Measurements from ENCODE around the gene PPP3CA. TPM values are rescaled to one million over a fixed set of nuclear protein-coding genes. Genes with fewer than 3 reads are reported as not detected.

The PPP3CA gene
- total RNA-seq, 1 experiment from 2014 or later = 26.1 TPM

DNA sequence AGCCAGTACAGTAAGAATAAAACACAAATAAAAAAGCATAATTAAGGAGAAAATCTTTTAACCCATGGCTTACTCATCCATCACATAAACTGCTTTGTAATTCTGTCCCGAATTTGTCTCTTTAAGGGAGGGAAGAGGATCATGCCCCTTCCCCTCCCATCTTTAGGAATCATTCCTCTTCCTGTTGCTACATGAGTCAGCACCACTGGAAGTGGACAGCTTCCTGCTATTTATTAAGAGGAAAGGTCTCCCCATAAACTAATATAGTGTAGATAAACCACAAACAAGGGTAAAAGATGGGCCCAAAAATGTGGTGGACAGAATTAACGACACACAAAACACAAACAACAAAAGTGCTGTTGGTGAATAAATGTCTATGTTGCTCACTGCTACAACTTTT lies 75.8 kb downstream of the PPP3CA start:
- in situ Hi-C loops (cut with HindIII; ENCODE audit: low pct_unique_long_range_greater_than_20kb, low sequenced_read_pairs) = no loop called here
- DNase-seq (ENCODE audit: low read depth) = peak; percentile 40

DNA sequence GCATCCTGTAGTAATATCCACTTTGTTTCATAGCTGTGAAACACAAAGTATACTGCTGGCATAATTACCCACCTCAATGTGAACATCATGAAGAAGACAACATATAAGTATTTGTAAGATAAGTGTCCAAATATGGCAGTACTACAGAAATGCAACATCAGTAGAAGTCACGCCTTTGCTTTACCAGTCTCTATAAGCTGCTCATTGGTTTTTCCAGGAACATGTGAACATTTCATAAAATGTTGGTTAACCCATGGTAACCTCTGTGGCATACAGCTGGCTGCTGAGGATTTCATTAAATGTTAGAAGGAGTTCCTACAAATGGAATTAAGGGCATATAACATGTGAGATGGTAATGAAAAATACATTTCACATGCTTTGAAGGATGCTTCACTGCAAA lies 77.6 kb downstream of the PPP3CA start:
- no peak for DNase-seq (ENCODE audit: low read depth)
- in situ Hi-C loops (cut with HindIII; ENCODE audit: low pct_unique_long_range_greater_than_20kb, low sequenced_read_pairs) = no loop called here

DNA sequence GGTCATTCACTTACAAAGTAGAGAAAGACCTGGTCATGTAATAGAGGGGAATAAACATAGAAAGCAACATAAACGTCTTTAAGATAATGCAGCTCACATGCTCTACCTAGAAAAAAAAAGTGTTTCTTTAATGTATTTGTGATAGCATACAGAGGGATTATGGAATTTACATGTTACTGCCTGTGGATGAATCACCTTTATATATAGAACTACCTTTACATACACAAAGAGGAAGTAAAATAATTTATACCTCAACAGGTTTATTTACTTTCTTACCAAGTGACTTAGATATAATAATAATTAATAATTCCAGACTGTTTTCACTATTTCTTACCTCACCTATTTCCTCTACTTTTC lies 81.5 kb downstream of the PPP3CA start:
- in situ Hi-C loops (cut with HindIII; ENCODE audit: low pct_unique_long_range_greater_than_20kb, low sequenced_read_pairs) = no loop called here
- DNase-seq (ENCODE audit: low read depth) = no peak

DNA sequence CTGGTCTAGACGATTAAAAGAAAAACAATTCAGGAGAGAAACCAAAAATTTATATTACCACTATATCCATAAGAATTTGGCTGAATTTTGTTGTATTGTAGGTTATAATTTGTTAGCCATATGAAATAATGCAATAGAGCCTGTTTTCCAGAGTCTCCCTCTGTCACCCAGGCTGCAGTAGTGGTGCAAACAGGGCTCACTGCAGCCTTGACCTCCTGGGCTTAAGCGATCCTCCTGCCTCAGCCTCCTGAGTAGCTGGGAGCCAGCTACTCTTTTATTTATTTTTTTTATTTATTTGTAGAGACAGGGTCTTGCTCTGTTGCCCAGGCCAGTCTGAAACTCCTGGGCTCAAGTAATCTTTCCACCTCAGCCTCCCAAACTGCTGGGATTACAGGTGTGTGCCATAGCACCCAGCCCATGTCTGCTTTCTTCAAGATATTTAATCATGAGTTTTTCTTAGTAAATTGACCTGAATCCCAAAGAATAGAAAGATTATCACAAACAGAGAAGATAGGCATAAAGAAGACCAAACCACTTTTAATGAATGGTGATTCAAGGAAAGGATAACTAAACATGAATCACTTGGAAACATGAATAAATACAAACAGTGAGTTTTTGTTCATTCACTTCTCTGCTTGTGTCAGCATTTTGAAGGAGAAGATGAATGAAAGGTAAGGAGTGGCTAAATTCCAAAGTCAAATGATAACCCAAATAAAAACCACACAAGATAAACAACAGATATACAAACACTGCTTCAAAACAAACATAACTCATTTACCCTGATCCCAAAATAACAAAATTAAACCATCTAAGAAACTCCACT lies 82.1 kb downstream of the PPP3CA start:
- peak; percentile 30 for DNase-seq (ENCODE audit: low read depth)
- in situ Hi-C loops (cut with HindIII; ENCODE audit: low pct_unique_long_range_greater_than_20kb, low sequenced_read_pairs) = no loop called here

DNA sequence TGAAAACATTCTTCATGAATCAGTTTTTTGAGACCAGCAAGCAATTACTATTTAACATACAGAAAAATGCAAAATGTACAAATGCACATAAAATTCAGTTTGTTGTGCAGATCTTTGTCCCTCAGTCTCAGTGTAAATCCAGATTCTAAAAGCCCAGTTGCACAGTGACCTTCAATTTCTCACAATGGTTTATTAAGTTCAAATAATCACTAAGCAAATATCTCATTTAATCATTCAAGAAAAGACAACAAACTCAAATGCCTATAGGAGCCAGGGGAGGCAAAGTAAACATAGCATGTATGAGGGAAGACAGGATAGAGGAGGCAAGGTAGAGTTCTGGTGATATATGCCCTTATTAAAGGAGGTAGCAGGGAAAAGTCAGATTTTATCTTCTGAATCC lies 82.8 kb downstream of the PPP3CA start:
- in situ Hi-C loops (cut with HindIII; ENCODE audit: low pct_unique_long_range_greater_than_20kb, low sequenced_read_pairs) = no loop called here
- no peak for DNase-seq (ENCODE audit: low read depth)

DNA sequence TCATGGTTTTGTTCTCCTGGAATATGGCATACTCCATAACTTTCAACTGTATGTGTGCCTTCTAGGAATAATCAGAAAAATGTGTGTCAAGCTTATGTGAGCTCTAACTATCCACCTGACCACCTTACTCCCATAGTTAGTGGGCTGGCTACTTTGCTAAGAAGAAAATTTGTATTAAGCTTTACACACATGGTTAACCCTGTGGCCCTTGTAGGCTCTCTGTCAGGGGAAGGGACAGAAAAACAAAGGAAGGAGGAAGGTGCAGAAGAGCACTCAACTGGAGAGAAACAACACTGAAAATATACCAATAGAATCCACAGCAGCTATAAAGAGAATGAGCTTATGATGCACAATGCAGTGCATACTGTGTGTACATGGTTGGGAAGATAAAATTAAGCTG lies 84.6 kb downstream of the PPP3CA start:
- DNase-seq (ENCODE audit: low read depth) = peak; percentile 28
- in situ Hi-C loops (cut with HindIII; ENCODE audit: low pct_unique_long_range_greater_than_20kb, low sequenced_read_pairs) = no loop called here

DNA sequence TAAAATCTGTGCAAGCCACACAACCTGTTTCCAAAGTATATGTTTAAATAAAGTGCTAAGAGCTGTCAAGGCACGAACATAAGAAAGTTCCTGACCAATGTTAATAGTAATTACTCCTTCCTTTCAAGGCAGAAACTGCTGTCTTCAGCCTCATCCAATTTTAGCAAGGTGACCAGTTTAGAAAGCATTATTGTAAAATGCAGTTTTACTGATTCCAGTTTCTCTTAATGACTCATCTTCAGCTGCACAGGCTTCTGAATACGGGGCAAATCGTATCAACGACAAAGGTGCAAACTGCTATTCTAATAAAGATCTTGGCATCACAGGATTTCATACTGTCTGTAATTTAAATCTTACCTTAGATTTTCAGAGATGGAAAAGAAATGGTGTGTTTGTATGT lies 87.5 kb downstream of the PPP3CA start:
- DNase-seq (ENCODE audit: low read depth) = no peak
- in situ Hi-C loops (cut with HindIII; ENCODE audit: low pct_unique_long_range_greater_than_20kb, low sequenced_read_pairs) = no loop called here

DNA sequence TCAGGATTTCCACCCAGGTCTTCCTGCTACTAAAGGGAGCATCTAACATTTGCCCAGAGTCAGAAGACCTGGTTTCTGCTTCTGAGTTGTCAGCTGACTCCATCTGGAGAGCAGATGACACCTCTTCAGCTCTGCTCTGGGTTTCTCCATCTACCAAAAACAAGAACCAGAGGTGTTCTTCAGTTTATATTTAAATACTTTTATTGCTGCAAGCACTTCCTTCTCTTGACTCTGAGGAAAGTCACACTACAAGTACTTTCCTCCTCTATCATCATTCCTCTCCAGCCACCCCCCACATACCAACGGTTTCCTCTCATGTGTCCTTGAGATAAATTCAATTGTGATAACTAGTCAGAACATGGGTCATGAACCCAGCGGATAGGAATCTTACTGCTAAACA lies 88.4 kb downstream of the PPP3CA start:
- in situ Hi-C loops (cut with HindIII; ENCODE audit: low pct_unique_long_range_greater_than_20kb, low sequenced_read_pairs) = no loop called here
- no peak for DNase-seq (ENCODE audit: low read depth)

DNA sequence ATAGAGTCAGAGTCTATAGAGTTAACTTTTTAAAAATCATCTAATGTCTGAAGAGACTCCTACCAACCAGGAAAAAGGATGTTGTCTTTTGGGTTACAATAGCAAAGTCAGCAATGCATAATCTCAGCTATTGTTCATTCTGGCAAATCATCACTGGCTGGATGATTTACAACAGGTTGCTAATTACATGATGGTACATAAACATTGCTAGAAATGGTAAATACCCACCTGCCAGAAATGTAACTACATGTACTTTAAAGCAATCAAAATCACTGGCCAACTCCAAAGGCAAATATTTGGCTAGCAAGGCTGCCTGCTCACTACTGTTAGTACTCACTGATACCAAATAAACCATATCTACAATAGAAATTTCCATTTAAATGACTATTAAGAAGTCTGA lies 91.1 kb downstream of the PPP3CA start:
- DNase-seq (ENCODE audit: low read depth) = no peak
- in situ Hi-C loops (cut with HindIII; ENCODE audit: low pct_unique_long_range_greater_than_20kb, low sequenced_read_pairs) = no loop called here

DNA sequence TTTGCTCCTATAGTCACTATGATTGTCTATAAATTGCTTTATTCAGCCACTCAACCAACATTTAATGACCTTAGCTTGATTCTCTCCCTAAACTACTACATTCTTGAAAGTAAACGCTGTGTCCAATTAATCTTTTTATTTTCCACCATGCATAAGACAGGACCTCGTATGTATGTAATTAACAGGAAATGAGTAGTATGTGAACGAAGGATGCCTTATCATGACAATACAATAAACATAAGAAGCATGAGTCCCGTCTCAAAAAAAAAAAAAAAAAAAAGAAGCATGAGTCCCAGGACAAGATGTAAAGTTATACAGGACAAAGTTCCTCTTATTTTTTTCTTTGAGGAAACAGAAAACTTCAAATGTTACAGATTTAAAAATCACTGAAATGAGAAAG lies 92.5 kb downstream of the PPP3CA start:
- in situ Hi-C loops (cut with HindIII; ENCODE audit: low pct_unique_long_range_greater_than_20kb, low sequenced_read_pairs) = no loop called here

DNA sequence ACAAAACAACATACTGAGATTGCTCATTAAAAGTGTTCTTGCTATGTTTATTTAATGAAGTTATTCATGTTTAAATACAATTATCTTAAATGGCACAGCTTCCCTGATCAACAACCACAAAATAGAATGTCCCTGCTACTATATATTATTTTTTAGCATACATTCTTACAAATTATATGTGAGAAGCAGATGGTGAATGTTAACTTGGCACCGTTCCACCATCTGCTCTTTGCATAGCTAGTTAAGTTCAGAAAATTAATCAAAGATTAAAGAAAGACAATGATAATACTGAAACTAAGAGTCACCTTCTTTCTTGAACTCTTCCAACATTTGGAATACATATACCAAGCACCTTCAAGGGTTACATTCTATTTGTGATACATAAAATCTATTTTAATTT lies 94.2 kb downstream of the PPP3CA start:
- DNase-seq (ENCODE audit: low read depth) = no peak

More for the DNA sequence above, 92.5 kb downstream of the PPP3CA start:
- no peak for DNase-seq (ENCODE audit: low read depth)

DNA sequence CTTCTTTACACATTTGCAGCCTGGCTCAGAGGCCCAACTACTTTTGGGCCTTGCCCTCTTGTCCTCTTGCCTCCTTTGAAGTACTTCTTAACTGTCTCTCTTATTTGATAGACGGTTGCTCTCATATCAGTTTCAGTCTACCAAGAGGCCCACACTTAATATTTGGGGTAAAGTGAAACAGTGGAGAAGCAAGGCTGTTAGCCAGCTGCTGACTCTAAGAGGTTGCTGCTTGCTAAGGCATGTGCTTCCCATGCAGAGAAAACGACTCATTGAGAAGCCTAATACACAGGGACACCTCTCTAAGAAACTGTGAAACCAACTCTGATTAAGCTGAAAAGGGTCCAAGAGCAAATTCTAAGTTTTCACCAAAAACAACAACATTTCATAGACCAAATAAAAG lies 94.6 kb downstream of the PPP3CA start:
- in situ Hi-C loops (cut with HindIII; ENCODE audit: low pct_unique_long_range_greater_than_20kb, low sequenced_read_pairs) = no loop called here

More for the DNA sequence above, 94.2 kb downstream of the PPP3CA start:
- in situ Hi-C loops (cut with HindIII; ENCODE audit: low pct_unique_long_range_greater_than_20kb, low sequenced_read_pairs) = no loop called here

DNA sequence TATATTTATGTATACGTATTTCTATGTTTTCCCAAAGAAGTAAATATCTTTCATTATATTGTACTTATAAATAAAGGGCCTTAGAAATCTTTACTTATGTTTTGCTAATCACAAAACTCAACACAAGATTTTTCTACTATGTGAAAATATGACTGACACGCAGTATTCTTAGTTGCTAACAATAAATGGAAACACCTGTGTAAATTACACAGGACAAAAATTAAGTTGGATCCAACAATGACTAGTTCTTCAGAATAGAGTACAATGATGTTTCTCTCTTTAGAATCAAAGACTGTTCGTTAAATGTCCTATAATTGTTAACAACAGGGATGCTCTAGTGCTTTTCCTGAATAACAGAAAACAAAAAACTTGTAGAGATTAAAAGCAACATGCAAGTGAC lies 96.1 kb downstream of the PPP3CA start:
- DNase-seq (ENCODE audit: low read depth) = no peak
- in situ Hi-C loops (cut with HindIII; ENCODE audit: low pct_unique_long_range_greater_than_20kb, low sequenced_read_pairs) = no loop called here

More for the DNA sequence above, 94.6 kb downstream of the PPP3CA start:
- no peak for DNase-seq (ENCODE audit: low read depth)

DNA sequence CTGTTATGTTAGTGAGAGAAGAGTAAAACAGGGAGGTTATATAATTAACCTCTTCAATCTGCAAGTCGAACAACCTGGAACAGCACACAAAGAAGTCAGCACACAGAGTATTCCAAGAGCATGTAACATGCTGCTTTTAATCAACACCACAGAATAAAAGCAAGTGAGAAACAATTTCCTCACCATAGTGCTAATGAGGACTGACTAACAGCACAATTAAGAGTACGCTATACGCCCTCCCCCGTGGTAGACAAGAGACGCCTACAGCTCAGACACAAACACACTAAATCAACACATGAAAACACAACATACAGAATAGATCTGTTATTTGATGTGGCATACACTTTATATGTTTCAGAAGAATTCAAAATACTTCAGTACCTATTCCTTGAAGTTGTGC lies 103.0 kb downstream of the PPP3CA start:
- in situ Hi-C loops (cut with HindIII; ENCODE audit: low pct_unique_long_range_greater_than_20kb, low sequenced_read_pairs) = no loop called here
- DNase-seq (ENCODE audit: low read depth) = no peak

DNA sequence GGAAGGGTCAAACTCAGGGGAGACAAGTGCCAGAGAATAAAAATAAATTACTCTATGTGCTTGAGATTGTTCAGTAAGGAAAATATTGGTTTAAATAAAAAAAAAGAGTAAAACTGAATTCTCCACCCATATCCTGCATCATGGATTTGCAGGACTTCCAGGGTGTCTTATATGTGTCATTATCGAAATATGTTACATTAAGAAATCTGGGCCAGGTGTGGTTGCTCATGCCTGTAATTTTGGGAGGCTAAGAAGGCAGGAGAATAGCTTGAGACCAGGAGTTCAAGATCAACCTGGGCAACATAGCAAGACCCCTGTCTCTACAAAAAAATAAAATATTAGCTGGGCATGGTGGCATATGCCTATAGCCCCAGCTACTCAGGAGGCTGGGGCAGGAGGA lies 104.9 kb downstream of the PPP3CA start:
- in situ Hi-C loops (cut with HindIII; ENCODE audit: low pct_unique_long_range_greater_than_20kb, low sequenced_read_pairs) = no loop called here
- no peak for DNase-seq (ENCODE audit: low read depth)

DNA sequence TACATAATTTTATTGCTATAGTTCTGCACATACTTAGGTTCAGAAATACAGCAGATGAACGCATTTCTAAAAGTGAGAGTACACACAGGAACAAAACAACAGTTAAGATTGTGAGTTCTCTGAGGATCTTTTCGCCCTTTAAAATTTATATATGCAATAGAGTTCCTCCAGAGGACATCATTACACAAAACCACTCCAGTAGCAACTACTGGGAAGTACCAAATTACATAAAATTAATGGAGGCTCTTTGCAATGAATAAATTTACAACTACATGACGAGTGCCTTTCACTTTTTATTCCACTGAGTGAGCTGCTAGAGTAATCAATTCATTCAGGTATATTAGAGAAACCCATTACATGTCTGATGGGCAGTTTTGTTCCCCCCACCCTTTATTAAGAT lies 107.2 kb downstream of the PPP3CA start:
- in situ Hi-C loops (cut with HindIII; ENCODE audit: low pct_unique_long_range_greater_than_20kb, low sequenced_read_pairs) = no loop called here

DNA sequence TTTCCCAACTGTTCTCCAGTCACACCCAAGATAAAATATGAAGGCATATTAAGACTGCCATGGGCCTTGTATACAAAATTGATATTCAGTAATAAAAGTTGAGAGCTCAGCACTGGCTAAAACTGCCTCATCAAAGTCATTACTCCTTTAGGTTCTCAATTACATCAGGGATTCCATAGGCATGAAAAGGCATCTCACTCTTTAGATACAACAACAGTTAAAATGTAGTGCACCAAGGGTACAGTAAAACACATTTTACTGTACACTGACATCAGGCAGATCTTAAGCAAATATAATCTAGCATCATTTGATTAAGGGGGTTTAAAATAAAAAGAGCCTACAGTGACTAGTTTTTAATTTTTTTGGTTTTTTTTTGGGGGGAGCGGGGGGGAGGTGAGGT lies 107.7 kb downstream of the PPP3CA start:
- no peak for DNase-seq (ENCODE audit: low read depth)
- in situ Hi-C loops (cut with HindIII; ENCODE audit: low pct_unique_long_range_greater_than_20kb, low sequenced_read_pairs) = no loop called here

More for the DNA sequence above, 107.2 kb downstream of the PPP3CA start:
- no peak for DNase-seq (ENCODE audit: low read depth)

DNA sequence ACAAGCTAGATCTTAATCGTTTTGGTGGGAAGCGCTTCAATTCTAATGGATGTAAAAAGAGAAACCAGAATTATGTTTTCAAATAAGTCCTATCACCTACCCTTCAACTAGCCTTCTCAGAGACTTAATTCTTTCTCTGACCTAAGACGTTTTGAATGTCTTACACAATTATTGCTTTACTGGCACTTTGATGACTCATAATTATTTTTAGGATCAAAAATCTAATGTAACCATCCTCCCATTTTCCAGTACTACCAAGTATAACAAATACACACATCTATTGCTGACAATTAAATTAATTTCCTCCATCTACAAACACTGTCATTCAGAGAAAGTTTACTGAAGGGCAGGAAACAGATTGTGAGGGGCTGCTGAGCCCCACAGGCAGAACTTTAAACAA lies 108.6 kb downstream of the PPP3CA start:
- DNase-seq (ENCODE audit: low read depth) = no peak
- in situ Hi-C loops (cut with HindIII; ENCODE audit: low pct_unique_long_range_greater_than_20kb, low sequenced_read_pairs) = no loop called here

DNA sequence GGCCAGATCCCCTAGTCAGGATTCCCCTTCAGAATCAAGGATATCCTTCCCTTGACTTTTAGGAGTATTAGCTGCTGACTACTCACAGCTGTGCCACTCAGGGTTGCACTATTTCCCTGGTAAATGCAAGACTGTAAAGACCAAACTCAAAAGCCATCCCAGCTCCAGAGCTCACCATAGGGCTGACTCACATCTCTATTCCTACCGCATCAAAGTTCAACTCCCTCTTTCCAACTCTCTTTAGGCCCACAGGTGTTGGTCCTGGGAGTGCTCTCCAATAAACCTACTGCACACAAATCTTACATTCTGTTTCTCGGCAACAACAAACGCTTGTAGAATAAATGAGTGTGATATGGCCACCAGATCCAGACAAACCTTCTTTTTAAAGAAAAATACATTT lies 109.6 kb downstream of the PPP3CA start:
- DNase-seq (ENCODE audit: low read depth) = no peak
- in situ Hi-C loops (cut with HindIII; ENCODE audit: low pct_unique_long_range_greater_than_20kb, low sequenced_read_pairs) = no loop called here

DNA sequence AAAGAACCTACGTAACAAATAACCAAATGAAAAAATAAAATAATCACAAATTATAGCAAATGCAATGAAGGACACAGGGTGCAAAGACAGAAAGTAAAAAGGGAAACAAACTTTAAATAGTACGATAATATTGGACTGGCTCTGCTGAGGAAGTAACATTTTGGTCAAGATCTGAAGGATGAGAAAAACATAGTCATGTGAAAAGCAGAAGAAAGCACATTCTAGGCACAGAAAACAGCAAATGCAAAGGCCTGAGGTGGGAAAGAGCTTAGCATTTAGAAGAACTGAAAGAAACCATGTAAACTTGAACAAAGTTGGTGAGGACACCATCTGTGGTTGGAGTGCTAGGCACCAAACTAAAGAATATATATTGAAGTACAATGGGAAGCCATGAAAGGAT lies 111.2 kb downstream of the PPP3CA start:
- in situ Hi-C loops (cut with HindIII; ENCODE audit: low pct_unique_long_range_greater_than_20kb, low sequenced_read_pairs) = no loop called here
- no peak for DNase-seq (ENCODE audit: low read depth)

All from Caki2 (cell line).